Measurements from ENCODE around the gene AGPAT3. TPM values are rescaled to one million over a fixed set of nuclear protein-coding genes. Genes with fewer than 3 reads are reported as not detected.

AGPAT3 gene
- total and polyA plus RNA-seq, 2 donors (not counting 3 experiments of a cell fraction or from before 2014, with no cell fraction given): 39.9 to 76.7 TPM

GRCh38 chr21:43884861-43885417 is 19.9 kb downstream of the AGPAT3 start:
- CTCF ChIA-PET: interaction anchor here (0.6 to 1.5 kb wide), 3 partner anchors 9 to 165 kb away, joined by 3 to 7 read pairs (median 4); no protein-coding TSS in a partner anchor
- Histone ChIP-seq H3K4me1 (ENCODE audit: control insufficient read depth, extremely low read depth, insufficient read depth, low read length) (peaks cover 7% of the 10 kb centered on the region), H3K36me3 (ENCODE audit: control insufficient read depth in 2 of 2, extremely low read depth in 1 of 2, insufficient read depth in 2 of 2, low read length in 2 of 2) (peaks cover 0 to 1% of the 10 kb centered on the region in 2 experiments), H3K4me2 (ENCODE audit: insufficient read depth, low read length) (no peak overlapping the region), H4K20me1 (replicated peaks; ENCODE audit: control insufficient read depth, extremely low read depth, insufficient read depth, low read length) (no peaks in the 10 kb centered on the region), H3K79me2 (ENCODE audit: control insufficient read depth, insufficient read depth, low read length) (peaks cover 64% of the 10 kb centered on the region), H3K9me3 (replicated peaks; ENCODE audit: control insufficient read depth, insufficient read depth, low read length) (no peaks in the 10 kb centered on the region), H3K4me3 (replicated peaks in 1 of 3; ENCODE audit: insufficient read depth in 1 of 3, low read depth in 1 of 3, low read length in 3 of 3) (no peak overlapping the region), H2AFZ (ENCODE audit: low read depth, low read length) (no peak overlapping the region), H3K9ac (replicated peaks; ENCODE audit: extremely low read depth, insufficient read depth, low read length) (no peak overlapping the region), H3K27me3 (ENCODE audit: control insufficient read depth in 2 of 2, insufficient read depth in 2 of 2, low read length in 2 of 2) (no peaks in the 10 kb centered on the region), H3K9me1 (replicated peaks; ENCODE audit: control insufficient read depth, extremely low read depth, insufficient read depth, low read length) (no peaks in the 10 kb centered on the region), H3K27ac (ENCODE audit: insufficient read depth, low read depth, low read length) (no peak overlapping the region)
- TF ChIP-seq MYC (IDR thresholded peaks at IDR 0.05; ENCODE audit: low read depth, low read length): no peak
- no peak for TF ChIP-seq EZH2 (IDR thresholded peaks at IDR 0.05; ENCODE audit: borderline replicate concordance, low read depth, low read length, severe bottlenecking)
- TF ChIP-seq POLR2AphosphoS5 (IDR thresholded peaks at IDR 0.05; ENCODE audit: insufficient read depth, low read depth, low read length): no peak
- TF ChIP-seq GATA2 (IDR thresholded peaks at IDR 0.05; ENCODE audit: insufficient read depth, insufficient read length, low read depth, low read length): no peak
- no peak for TF ChIP-seq FOS (IDR thresholded peaks at IDR 0.05; ENCODE audit: borderline replicate concordance, insufficient read depth, low read length)
- TF ChIP-seq MAX (IDR thresholded peaks at IDR 0.05; ENCODE audit: insufficient read depth, insufficient read length): no peak
- no peak for TF ChIP-seq POLR2A (IDR thresholded peaks at IDR 0.05; ENCODE audit: low read depth, low read length)
- TF ChIP-seq CTCF (IDR thresholded peaks at IDR 0.05; ENCODE audit: extremely low read depth in 1 of 2, insufficient read depth in 1 of 2, low read depth in 1 of 2, low read length in 2 of 2): no peak
- no peak for TF ChIP-seq JUN (IDR thresholded peaks at IDR 0.05; ENCODE audit: borderline replicate concordance, insufficient read depth, insufficient read length, low read depth)
- FAIRE-seq (no peak), DNase-seq (ENCODE audit: low read depth, low spot score) (no peak)
- no TSS peak for BruUV-seq (replicated peaks)
- dilution Hi-C loops (cut with MboI; ENCODE audit: extremely low pct_ligation_motif_present, low sequenced_read_pairs) (no loop called here), intact Hi-C loops (cut with micrococcal nuclease) (no loop called here)
- POLR2A ChIA-PET: no interaction called here
